Liver (tissue), 9 donors: ENCODE measurements around the gene B3GALT5. TPM values are rescaled to one million over a fixed set of nuclear protein-coding genes. Genes with fewer than 3 reads are reported as not detected.

Experiments
- DNase-seq: peaks from one replicate; pipeline ENCODE4 v3.0.0-alpha.2; 2017; ENCODE audit warnings: low spot score
- H3K27ac ChIP-seq, 2 donors: one replicate each; pipeline ENCODE4 v1.7.0; 2013; ENCODE audit warnings: inconsistent platforms in 2 of 2, low read length in 2 of 2, control low read depth in 1 of 2, low read depth in 1 of 2, mild to moderate bottlenecking in 1 of 2
- H3K27me3 ChIP-seq, 4 donors: one replicate each; pipeline versions ENCODE4 v1.6.1 to v1.7.0; 2013; ENCODE audit warnings: low read length in 3 of 4, inconsistent platforms in 1 of 4, mild to moderate bottlenecking in 1 of 4, moderate library complexity in 1 of 4; ENCODE audit not compliant: control insufficient read depth in 4 of 4, insufficient read depth in 4 of 4
- H3K36me3 ChIP-seq, 4 donors: one replicate each; pipeline versions ENCODE4 v1.6.1 to v1.7.0; 2013; ENCODE audit warnings: low read length in 3 of 4, mild to moderate bottlenecking in 3 of 4, low read depth in 1 of 4, moderate library complexity in 1 of 4; ENCODE audit not compliant: control insufficient read depth in 4 of 4, insufficient read depth in 3 of 4
- H3K4me1 ChIP-seq, 4 donors: one replicate each; pipeline versions ENCODE4 v1.6.1 to v1.7.0; 2013; ENCODE audit warnings: low read length in 3 of 4, mild to moderate bottlenecking in 3 of 4, moderate library complexity in 1 of 4; ENCODE audit not compliant: control insufficient read depth in 4 of 4, insufficient read depth in 4 of 4
- H3K4me3 ChIP-seq, 3 donors: one replicate each; pipeline versions ENCODE4 v1.6.1 to v1.7.0; 2013; ENCODE audit warnings: low read length in 3 of 3, control low read depth in 1 of 3, low read depth in 1 of 3, mild to moderate bottlenecking in 1 of 3
- H3K9ac ChIP-seq, 2 donors: one replicate each; pipeline ENCODE4 v1.7.0; 2013; ENCODE audit warnings: low read length in 2 of 2, mild to moderate bottlenecking in 2 of 2, moderate library complexity in 2 of 2, control low read depth in 1 of 2, low read depth in 1 of 2
- H3K9me3 ChIP-seq, 4 donors: one replicate each; pipeline versions ENCODE4 v1.6.1 to v1.7.0; 2013; ENCODE audit warnings: low read length in 3 of 4; ENCODE audit not compliant: control insufficient read depth in 4 of 4
- EGR1 ChIP-seq, 2 donors: IDR thresholded peaks; 2 replicates each; pipeline ENCODE4 v1.6.1; 2016 to 2018; ENCODE audit warnings: antibody characterized with exemption in 2 of 2, low read depth in 2 of 2
- FOXA1 ChIP-seq: IDR thresholded peaks from 2 replicates; pipeline ENCODE4 v1.6.1; 2016; ENCODE audit warnings: antibody characterized with exemption
- FOXA2 ChIP-seq: IDR thresholded peaks from 2 replicates; pipeline ENCODE4 v1.6.1; 2016; ENCODE audit warnings: antibody characterized with exemption
- GABPA ChIP-seq, 2 donors: IDR thresholded peaks in 1 of 2; conservative IDR thresholded peaks in 1 of 2; 2 replicates each; pipeline ENCODE4 v1.6.1; 2016; ENCODE audit warnings: antibody characterized with exemption in 2 of 2, mild to moderate bottlenecking in 1 of 2, moderate library complexity in 1 of 2
- HNF4A ChIP-seq, 2 donors: conservative IDR thresholded peaks; 2 replicates each; pipeline ENCODE4 v1.6.1; 2016; ENCODE audit warnings: antibody characterized with exemption in 2 of 2, mild to moderate bottlenecking in 2 of 2
- HNF4G ChIP-seq: IDR thresholded peaks from 2 replicates; pipeline ENCODE4 v1.6.1; 2016; ENCODE audit warnings: antibody characterized with exemption
- JUND ChIP-seq, 2 donors: IDR thresholded peaks; 2 replicates each; pipeline ENCODE4 v1.6.1; 2016; ENCODE audit warnings: antibody characterized with exemption in 2 of 2
- NR2F2 ChIP-seq: IDR thresholded peaks from 2 replicates; pipeline ENCODE4 v1.6.1; 2016; ENCODE audit warnings: antibody characterized with exemption
- RAD21 ChIP-seq, 2 donors: IDR thresholded peaks; 2 replicates each; pipeline ENCODE4 v1.6.1; 2016; ENCODE audit warnings: antibody characterized with exemption in 2 of 2, mild to moderate bottlenecking in 2 of 2
- RXRA ChIP-seq, 2 donors: IDR thresholded peaks; 2 replicates each; pipeline ENCODE4 v1.6.1; 2017 to 2018; ENCODE audit warnings: antibody characterized with exemption in 2 of 2, mild to moderate bottlenecking in 1 of 2
- SP1 ChIP-seq: IDR thresholded peaks from 2 replicates; pipeline ENCODE4 v1.6.1; 2018; ENCODE audit warnings: antibody characterized with exemption, mild to moderate bottlenecking
- TAF1 ChIP-seq: conservative IDR thresholded peaks from 2 replicates; pipeline ENCODE4 v1.6.1; 2016; ENCODE audit warnings: antibody characterized with exemption, mild to moderate bottlenecking
- YY1 ChIP-seq: IDR thresholded peaks from 2 replicates; pipeline ENCODE4 v1.6.1; 2016; ENCODE audit warnings: antibody characterized with exemption, mild to moderate bottlenecking
- ZBTB33 ChIP-seq: IDR thresholded peaks from 2 replicates; pipeline ENCODE4 v1.6.1; 2016; ENCODE audit warnings: antibody characterized with exemption
- WGBS: extraction: QIAGEN DNeasy Blood & Tissue Kit; methylation state at CpG from one replicate; pipeline ENCODE4 v1.1.7; 2013; 5-methylcytosine and 5-hydroxymethylcytosine counted together
- polyA plus RNA-seq, 2 donors: library from polyadenylated mRNA; stranded (reverse) in 1 of 2; unstranded in 1 of 2; fragments of 200-250 nt in 1 of 2; fragments of >200 nt in 1 of 2; fragmentation: Nextera tagmentation in 1 of 2; extraction: Ambion mirVana in 1 of 2; gene quantifications; one replicate each; pipeline versions ENCODE4 v1.2.1 to v1.2.3, GENCODE V29; 2013 to 2015
- total RNA-seq, 2 donors: library from RNA; depleted of rRNA; stranded (reverse); fragments of >200 nt; gene quantifications; one replicate each; pipeline ENCODE4 v1.2.3, GENCODE V29; 2014
- TF ChIP-seq, protein P1 (sequence below): fragments of 150-350 bp; IDR thresholded peaks from 2 replicates; pipeline ENCODE4 v1.5.1; 2017; ENCODE audit warnings: improper control_type of control experiment, low read depth, low read length; ENCODE audit not compliant: missing input control
- TF ChIP-seq, protein P2 (sequence below): IDR thresholded peaks from 2 replicates; pipeline ENCODE4 v1.6.1; 2016; ENCODE audit warnings: antibody characterized with exemption, mild to moderate bottlenecking
- TF ChIP-seq, protein P3 (sequence below): IDR thresholded peaks from 2 replicates; pipeline ENCODE4 v1.6.1; 2016; ENCODE audit warnings: antibody characterized with exemption
- TF ChIP-seq, protein P4 (sequence below): IDR thresholded peaks from 2 replicates; pipeline ENCODE4 v1.6.1; 2016; ENCODE audit warnings: antibody characterized with exemption
- donor health status: healthy.
- donor health status: healthy.
- donor health status: healthy.
- donor health status: healthy.
- donor health status: healthy.

Gene B3GALT5
- total and polyA plus RNA-seq, 4 donors: 0.05 to 0.33 (median 0.10) TPM

DNA sequence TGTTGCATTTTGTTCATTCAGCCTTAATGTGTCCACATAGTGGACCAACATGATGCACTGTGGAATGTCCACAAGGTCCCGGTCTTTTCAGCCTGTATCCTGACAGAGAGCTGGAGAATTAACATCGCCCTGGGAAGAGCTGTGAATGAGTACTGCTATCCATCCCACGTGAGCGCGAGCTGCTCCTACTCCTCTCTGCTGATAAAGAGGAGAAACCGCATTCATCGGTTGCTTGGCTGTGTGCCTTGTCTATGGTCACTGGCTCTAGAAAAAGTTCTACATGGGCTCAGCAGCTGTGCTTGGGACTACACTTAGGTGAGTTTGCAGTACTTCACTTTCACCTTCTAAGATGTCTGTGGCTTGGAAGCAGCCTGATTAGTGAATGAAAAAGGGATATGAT is 101.2 kb downstream of the B3GALT5 start:
- H3K36me3 ChIP-seq: no peaks in the 10 kb centered on the region
- WGBS: 82% methylated on average over 7 of the region's 7 CpGs
- H3K4me3 ChIP-seq: no peak overlapping the region
- H3K4me1 ChIP-seq: no peaks in the 10 kb centered on the region
- no peaks in the 10 kb centered on the region for H3K9me3 ChIP-seq
- peaks cover 0 to 3% (median 0%) of the 10 kb centered on the region in 4 donors for H3K27me3 ChIP-seq
- H3K9ac ChIP-seq: no peak overlapping the region
- no peak overlapping the region for H3K27ac ChIP-seq
- DNase-seq: no peak
- no peak for TF ChIP-seq TAF1
- no peak for TF ChIP-seq FOXA1
- TF ChIP-seq, protein P1, sequence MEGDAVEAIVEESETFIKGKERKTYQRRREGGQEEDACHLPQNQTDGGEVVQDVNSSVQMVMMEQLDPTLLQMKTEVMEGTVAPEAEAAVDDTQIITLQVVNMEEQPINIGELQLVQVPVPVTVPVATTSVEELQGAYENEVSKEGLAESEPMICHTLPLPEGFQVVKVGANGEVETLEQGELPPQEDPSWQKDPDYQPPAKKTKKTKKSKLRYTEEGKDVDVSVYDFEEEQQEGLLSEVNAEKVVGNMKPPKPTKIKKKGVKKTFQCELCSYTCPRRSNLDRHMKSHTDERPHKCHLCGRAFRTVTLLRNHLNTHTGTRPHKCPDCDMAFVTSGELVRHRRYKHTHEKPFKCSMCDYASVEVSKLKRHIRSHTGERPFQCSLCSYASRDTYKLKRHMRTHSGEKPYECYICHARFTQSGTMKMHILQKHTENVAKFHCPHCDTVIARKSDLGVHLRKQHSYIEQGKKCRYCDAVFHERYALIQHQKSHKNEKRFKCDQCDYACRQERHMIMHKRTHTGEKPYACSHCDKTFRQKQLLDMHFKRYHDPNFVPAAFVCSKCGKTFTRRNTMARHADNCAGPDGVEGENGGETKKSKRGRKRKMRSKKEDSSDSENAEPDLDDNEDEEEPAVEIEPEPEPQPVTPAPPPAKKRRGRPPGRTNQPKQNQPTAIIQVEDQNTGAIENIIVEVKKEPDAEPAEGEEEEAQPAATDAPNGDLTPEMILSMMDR: no peak
- no peak for TF ChIP-seq HNF4A (conservative IDR thresholded peaks at IDR 0.05)
- no peak for TF ChIP-seq RAD21 (IDR thresholded peaks at IDR 0.05)
- TF ChIP-seq, protein P2, sequence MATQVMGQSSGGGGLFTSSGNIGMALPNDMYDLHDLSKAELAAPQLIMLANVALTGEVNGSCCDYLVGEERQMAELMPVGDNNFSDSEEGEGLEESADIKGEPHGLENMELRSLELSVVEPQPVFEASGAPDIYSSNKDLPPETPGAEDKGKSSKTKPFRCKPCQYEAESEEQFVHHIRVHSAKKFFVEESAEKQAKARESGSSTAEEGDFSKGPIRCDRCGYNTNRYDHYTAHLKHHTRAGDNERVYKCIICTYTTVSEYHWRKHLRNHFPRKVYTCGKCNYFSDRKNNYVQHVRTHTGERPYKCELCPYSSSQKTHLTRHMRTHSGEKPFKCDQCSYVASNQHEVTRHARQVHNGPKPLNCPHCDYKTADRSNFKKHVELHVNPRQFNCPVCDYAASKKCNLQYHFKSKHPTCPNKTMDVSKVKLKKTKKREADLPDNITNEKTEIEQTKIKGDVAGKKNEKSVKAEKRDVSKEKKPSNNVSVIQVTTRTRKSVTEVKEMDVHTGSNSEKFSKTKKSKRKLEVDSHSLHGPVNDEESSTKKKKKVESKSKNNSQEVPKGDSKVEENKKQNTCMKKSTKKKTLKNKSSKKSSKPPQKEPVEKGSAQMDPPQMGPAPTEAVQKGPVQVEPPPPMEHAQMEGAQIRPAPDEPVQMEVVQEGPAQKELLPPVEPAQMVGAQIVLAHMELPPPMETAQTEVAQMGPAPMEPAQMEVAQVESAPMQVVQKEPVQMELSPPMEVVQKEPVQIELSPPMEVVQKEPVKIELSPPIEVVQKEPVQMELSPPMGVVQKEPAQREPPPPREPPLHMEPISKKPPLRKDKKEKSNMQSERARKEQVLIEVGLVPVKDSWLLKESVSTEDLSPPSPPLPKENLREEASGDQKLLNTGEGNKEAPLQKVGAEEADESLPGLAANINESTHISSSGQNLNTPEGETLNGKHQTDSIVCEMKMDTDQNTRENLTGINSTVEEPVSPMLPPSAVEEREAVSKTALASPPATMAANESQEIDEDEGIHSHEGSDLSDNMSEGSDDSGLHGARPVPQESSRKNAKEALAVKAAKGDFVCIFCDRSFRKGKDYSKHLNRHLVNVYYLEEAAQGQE: no peak
- TF ChIP-seq HNF4G: no peak
- no peak for TF ChIP-seq RXRA (IDR thresholded peaks at IDR 0.05)
- no peak for TF ChIP-seq NR2F2
- no peak for TF ChIP-seq YY1
- no peak for TF ChIP-seq ZBTB33
- no peak for TF ChIP-seq SP1
- TF ChIP-seq EGR1 (IDR thresholded peaks at IDR 0.05; ENCODE audit: low read depth in 2 of 2): no peak
- no peak for TF ChIP-seq GABPA (IDR thresholded peaks at IDR 0.05 in 1 of 2, conservative IDR thresholded peaks at IDR 0.05 in 1 of 2)
- TF ChIP-seq, protein P3, sequence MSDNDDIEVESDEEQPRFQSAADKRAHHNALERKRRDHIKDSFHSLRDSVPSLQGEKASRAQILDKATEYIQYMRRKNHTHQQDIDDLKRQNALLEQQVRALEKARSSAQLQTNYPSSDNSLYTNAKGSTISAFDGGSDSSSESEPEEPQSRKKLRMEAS: no peak
- no peak for TF ChIP-seq FOXA2
- TF ChIP-seq, protein P4, sequence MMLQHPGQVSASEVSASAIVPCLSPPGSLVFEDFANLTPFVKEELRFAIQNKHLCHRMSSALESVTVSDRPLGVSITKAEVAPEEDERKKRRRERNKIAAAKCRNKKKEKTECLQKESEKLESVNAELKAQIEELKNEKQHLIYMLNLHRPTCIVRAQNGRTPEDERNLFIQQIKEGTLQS: no peak
- TF ChIP-seq JUND (IDR thresholded peaks at IDR 0.05): no peak

- no peaks in the 10 kb centered on the region for H3K36me3 ChIP-seq
- no peaks in the 10 kb centered on the region for H3K4me1 ChIP-seq
- no peak for DNase-seq
- TF ChIP-seq, protein P3: no peak
- TF ChIP-seq SP1 (no peak), FOXA1 (no peak), ZBTB33 (no peak)
- TF ChIP-seq, protein P4: no peak
- peaks cover 0 to 7% (median 0%) of the 10 kb centered on the region in 4 donors for H3K27me3 ChIP-seq
- no peaks in the 10 kb centered on the region for H3K9me3 ChIP-seq
- no peak overlapping the region for H3K9ac ChIP-seq
- no peak overlapping the region for H3K4me3 ChIP-seq
- WGBS: 88% methylated on average over 1 of the region's 1 CpG
- H3K27ac ChIP-seq: no peak overlapping the region
These were observed 101.6 kb downstream of the B3GALT5 start for GRCh38 chr21:39714331-39714730.
